T-helper 2 cell (primary cell): Measurements from ENCODE around the gene MOAP1.
"Not testable (repeated sequence)": the region's sequence is repeated elsewhere in the genome, so short reads cannot be mapped to it uniquely, and the experiment has no call there.

Experiments used
- DNase-seq, 5 experiments: peaks; one replicate each; pipeline versions ENCODE4 v3.0.0 to v3.0.0-alpha.2; 2012 to 2022

Gene MOAP1

GRCh38 chr14:93142854-93143652, 41.6 kb downstream of the MOAP1 start:
- no peak for DNase-seq

GRCh38 chr14:93137864-93138263, 46.8 kb downstream of the MOAP1 start:
- no peak for DNase-seq

- DNase-seq: not testable (repeated sequence)
These were observed 48.2 kb downstream of the MOAP1 start for GRCh38 chr14:93136508-93136907.

GRCh38 chr14:93136009-93136408, 48.7 kb downstream of the MOAP1 start:
- DNase-seq: no peak

GRCh38 chr14:93135399-93135798, 49.3 kb downstream of the MOAP1 start:
- DNase-seq: no peak

GRCh38 chr14:93133464-93133863, 51.2 kb downstream of the MOAP1 start:
- DNase-seq: no peak

- peak in 1 of 5 experiments; percentile 37 for DNase-seq
These were observed 52.1 kb downstream of the MOAP1 start for GRCh38 chr14:93132472-93133065.
